GM12801 (cell line): ENCODE data around the gene AUTS2.

Experiments used
- CTCF ChIP-seq: IDR thresholded peaks from one replicate; pipeline ENCODE4 v1.5.1; 2011; ENCODE audit warnings: control low read depth; ENCODE audit not compliant: insufficient read length; ENCODE audit errors: extremely low read depth

Gene AUTS2

GRCh38 chr7:70237831-70238575, 639.7 kb downstream of the AUTS2 start:
- no peak for TF ChIP-seq CTCF

GRCh38 chr7:70239918-70240317, 641.6 kb downstream of the AUTS2 start:
- TF ChIP-seq CTCF = no peak

- no peak for TF ChIP-seq CTCF
Observed at GRCh38 chr7:70240873-70241272, 642.6 kb downstream of the AUTS2 start.

GRCh38 chr7:70241536-70242175, 643.4 kb downstream of the AUTS2 start:
- TF ChIP-seq CTCF = no peak

- TF ChIP-seq CTCF = no peak
Observed at GRCh38 chr7:70242826-70243225, 644.6 kb downstream of the AUTS2 start.

GRCh38 chr7:70243443-70243842, 645.2 kb downstream of the AUTS2 start:
- no peak for TF ChIP-seq CTCF

GRCh38 chr7:70257921-70258320, 659.6 kb downstream of the AUTS2 start:
- TF ChIP-seq CTCF = no peak
